GM13976 (cell line): ENCODE measurements around the gene FKBP7.
"Not testable (repeated sequence)": the region's sequence is repeated elsewhere in the genome, so short reads cannot be mapped to it uniquely, and the experiment has no call there.

Source experiments
- DNase-seq: peaks from one replicate; pipeline ENCODE4 v3.0.0; 2012; ENCODE audit warnings: low spot score
- CTCF ChIP-seq: IDR thresholded peaks from 2 replicates; pipeline ENCODE4 v1.5.1; 2012; ENCODE audit warnings: borderline replicate concordance, mild to moderate bottlenecking; ENCODE audit not compliant: insufficient read depth; ENCODE audit errors: extremely low read depth, missing control alignments, control extremely low read depth
- in situ Hi-C: fragments of 300-500 bp; cut with MboI; formaldehyde crosslinking; loops from one replicate; pipeline ENCODE4 v1.12.0; 2022; ENCODE audit warnings: low sequenced_read_pairs, mixed read lengths, inconsistent platforms; ENCODE audit not compliant: unreplicated experiment

Gene FKBP7

GRCh38 chr2:178478439-178479274, at the start of gene FKBP7:
FKBP7 (minus strand) TSS chr2:178478600; CDS start chr2:178478499, 101 bp downstream.
- in situ Hi-C loops: no loop called here
- DNase-seq: peak; percentile 86
- TF ChIP-seq CTCF: peak; percentile 80

GRCh38 chr2:178527592-178527991, 49.2 kb upstream of the FKBP7 start:
- in situ Hi-C loops: no loop called here
- DNase-seq: no peak

GRCh38 chr2:178526256-178526655, 47.9 kb upstream of the FKBP7 start:
- TF ChIP-seq CTCF: no peak
- in situ Hi-C loops: no loop called here
- no peak for DNase-seq

More at GRCh38 chr2:178527592-178527991, 49.2 kb upstream of the FKBP7 start:
- TF ChIP-seq CTCF: no peak

GRCh38 chr2:178525460-178525859, 47.1 kb upstream of the FKBP7 start:
- in situ Hi-C loops, DNase-seq: not testable (repeated sequence)

- in situ Hi-C loops, DNase-seq: not testable (repeated sequence)
Measured at GRCh38 chr2:178525010-178525409, 46.6 kb upstream of the FKBP7 start.

- no peak for TF ChIP-seq CTCF
- no peak for DNase-seq
- in situ Hi-C loops: no loop called here
Measured at GRCh38 chr2:178523596-178524134, 45.3 kb upstream of the FKBP7 start.

- in situ Hi-C loops: no loop called here
- DNase-seq: peak; percentile 55
- no peak for TF ChIP-seq CTCF
Measured at GRCh38 chr2:178522950-178523595, 44.7 kb upstream of the FKBP7 start.
